CD4-positive, alpha-beta T cell treated with Interleukin-6 for 4 hours (primary cell): Measurements from ENCODE around the gene ASTN2.
"Not testable (repeated sequence)": the region's sequence is repeated elsewhere in the genome, so short reads cannot be mapped to it uniquely, and the experiment has no call there.

Source experiments
- DNase-seq: peaks from one replicate; pipeline ENCODE4 v3.0.0-alpha.2; 2020; ENCODE audit warnings: mixed read lengths

Gene ASTN2

DNA sequence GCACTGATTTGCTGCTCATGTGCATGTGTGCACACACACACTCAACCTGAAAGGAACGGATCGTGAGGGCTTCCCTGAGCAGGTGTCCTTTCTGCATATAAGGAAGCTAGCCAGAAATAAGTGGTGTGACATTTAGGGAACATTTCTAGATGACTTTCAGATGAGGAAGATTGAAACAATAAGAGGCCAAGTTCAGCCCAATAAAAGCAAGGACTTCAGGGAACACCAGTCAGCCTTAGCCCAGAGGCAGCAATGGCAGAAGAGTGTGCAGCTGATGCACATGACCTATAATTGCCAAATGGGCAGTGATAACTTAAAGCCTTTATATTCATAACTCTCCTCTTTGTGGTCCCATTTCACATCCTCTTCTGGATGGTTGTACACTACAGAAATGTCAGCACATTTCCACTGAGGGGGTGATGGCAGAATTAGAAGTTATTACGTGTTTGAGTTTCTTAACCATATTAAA, 472.2 kb downstream of the ASTN2 start:
- DNase-seq: no peak

DNA sequence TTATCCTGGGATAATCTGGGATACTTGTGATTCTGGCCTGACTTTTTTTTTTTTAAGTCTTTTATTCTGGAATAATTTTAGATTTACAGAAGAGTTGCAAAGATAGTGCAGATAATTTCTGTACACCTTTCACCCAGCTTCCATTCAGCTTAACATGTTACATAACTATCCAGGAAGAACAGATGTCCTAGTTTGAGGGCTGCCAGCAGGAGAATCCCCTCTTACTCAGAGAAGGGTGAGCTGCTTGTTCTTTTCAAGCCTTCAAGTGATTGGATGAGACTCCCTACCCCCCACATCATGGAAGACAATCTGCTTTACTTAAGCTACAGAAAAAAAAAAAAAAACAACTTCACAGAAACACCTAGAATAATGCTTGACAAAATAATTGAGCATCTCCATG, 473.6 kb downstream of the ASTN2 start:
- no peak for DNase-seq

DNA sequence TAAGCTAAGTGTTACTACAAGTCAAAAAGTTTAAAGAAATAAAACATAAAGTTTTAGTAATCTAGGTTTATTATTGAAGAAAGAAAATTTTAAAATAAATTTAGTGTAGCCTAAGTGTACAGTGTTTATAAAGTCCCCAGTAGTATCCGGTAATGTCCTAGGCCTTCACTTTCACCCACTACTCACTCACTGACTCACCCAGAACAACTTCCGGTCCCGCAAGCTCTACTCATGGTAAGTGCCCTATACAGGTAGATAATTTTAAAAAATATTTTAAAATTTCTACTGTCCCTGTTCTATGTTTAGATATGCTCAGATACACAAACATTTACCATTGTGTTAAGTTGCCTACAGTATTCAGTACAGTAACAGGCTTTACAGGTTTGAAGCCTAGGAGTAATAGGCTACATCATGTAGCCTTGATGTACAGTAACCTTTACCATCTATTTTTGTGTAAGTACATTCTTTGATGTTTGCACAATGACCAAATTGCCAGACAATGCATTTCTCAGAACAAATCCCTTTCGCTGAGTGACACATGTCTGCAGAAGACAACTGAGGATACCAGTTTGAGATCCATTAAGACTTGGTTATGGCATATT, 474.1 kb downstream of the ASTN2 start:
- no peak for DNase-seq

DNA sequence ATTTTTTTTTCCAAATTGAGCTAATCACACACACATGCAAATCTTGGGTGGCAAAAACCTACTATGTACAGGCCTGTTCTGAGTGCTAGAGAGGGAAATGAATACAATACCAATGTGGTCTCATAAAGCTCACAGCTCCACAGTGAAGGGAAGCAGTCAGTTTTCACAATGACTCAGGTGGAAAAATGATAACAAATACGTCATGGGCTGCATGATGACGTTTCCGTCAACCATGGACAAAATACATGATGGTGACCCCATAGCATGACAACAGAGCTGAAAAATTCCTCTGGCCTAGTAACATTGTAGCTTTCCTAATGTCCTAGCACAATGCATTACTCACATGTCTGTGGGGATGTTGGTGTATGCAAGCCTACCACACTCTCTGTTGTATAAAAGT, 475.2 kb downstream of the ASTN2 start:
- DNase-seq: no peak

DNA sequence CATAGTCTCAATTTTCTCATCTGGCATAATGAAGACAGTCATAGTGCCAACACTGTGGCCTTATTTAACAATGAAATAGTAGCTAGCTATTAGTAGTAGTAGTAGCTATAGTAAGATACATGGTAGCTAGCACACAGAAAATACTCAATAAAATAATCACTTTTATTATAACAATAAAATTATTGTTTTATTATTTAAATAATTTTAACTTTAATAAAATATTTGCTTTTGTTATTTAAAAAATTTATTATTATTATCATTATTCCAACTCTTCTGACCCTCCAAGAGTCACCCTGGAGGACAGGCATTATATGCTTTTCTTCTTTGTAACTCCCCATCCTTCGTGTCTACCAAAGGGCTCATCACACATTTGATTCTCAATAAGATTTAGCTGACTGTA, 475.7 kb downstream of the ASTN2 start:
- no peak for DNase-seq

DNA sequence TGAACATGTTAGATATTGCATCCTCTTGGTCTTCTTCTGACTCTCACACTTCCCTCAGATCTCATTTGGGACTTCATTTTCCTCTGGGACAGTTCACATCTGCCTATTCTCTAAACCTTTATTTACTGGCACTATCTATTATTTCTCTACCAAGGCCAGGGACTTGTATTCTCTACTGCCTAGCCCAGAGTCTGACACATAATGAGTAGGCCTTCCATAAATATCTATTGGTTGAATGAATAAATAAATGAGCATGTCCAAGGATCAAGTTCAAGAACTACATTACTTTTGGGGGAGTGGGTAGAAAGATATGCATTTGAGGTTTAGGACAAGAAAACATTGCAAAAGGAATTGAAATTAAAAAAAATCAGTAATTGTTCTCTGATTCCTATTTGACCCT, 477.5 kb downstream of the ASTN2 start:
- no peak for DNase-seq

DNA sequence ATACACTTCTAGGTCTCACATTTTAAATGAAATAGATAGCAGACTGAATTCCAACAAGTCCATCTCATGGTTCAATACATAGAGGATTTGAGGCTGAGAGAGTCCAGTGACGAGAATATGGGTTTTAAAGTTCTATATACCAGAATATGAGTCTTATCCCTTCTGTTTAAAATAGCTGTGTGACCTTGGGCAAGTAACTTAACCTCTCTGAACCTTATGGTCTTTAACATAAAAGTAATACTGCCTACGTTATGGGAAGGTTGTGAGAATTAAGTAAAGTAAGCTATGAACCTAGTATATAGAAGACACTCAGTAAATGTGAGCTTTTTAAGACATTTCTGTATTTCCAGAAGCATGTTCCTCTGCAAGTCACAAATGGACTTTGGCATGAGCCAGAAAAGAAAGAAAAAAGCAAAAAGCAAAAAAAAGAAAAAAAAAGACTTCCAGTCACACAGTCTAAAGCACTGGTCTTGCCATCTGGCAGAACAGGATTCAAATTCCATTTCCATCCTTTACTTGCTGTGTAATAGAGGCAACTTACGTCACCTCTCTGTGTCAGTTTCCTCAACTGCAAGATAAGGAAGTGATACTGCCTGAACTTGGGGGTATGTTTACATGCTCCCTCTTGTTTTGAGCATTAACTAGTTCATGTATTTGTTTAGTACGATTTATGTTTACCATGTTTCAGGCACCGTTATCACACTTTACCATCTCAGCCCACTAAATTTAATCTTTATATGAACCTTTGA, 479.5 kb downstream of the ASTN2 start:
- no peak for DNase-seq

DNA sequence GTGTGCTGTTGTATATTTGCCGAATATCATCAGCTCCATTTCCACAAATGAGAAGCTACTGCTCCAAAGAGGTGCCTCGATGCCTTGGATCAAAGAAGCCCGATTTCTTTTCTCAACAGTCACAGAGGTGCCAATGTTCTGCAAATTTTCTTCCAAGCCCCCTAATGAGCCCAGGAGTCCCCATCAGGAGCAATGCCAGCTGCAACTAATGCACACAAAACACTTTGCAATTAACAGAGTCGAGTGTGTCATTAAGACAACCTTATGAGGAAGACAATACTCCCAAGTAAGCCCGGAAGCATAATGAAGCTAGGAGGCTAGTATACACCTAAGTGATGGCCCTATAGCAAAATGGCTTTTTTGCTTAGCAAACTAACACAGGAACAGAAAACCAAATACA, 480.7 kb downstream of the ASTN2 start:
- DNase-seq: no peak

DNA sequence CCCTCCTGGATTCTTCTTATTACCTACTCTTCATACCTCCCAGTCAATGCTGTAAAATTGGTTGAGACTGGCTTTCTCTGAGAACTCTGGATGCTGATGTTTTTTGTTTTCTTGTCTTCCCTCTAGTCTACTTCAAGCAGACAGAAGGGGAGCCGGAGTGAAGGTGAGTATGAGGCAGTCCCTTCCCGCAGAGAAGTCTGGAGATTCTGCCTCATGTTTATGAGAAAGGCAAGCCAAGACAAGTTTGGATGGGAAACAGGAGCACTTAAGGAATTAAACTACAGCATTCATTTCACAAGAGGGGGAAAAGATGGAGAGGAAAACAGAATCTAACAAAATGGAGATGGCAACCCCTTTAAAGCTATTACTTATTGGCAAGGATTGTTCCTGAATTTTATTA, 481.6 kb downstream of the ASTN2 start:
- DNase-seq: no peak

DNA sequence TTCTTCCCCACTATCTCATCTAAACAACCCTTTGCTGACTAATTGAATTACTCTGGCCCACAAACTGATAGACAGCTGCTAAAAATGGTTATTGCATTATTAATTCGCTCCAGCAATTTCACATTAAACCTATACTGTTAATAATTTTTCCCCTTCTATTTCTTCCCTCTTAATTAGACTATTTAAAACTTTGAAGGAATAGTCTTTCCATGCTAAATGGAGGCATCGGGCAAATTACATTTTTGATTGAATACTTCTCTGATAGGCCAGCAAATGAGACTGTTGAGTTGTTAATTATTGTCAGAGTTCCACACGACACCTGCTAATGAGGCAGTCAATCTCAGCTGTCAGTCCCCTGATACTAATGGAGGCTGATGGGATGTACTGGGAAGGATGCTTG, 485.2 kb downstream of the ASTN2 start:
- no peak for DNase-seq

DNA sequence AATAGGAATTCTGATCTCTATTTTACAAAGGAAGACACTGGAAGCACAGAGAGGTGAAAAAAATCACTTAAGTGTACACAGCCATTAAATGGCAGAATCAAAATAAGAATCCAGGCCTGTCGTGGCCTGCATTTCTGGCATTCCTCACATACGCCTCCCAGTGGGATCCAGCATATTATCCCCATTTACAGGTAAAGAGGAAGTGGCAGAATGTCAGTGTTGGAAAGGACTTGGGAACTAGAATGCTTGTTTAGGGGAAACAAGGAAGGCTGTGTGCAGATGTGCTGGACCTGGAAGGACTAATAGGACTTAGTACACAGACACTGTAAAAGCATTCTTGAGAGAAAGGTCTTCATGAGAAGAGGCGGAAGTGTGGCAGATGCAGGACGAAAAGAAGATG, 486.0 kb downstream of the ASTN2 start:
- DNase-seq: no peak

DNA sequence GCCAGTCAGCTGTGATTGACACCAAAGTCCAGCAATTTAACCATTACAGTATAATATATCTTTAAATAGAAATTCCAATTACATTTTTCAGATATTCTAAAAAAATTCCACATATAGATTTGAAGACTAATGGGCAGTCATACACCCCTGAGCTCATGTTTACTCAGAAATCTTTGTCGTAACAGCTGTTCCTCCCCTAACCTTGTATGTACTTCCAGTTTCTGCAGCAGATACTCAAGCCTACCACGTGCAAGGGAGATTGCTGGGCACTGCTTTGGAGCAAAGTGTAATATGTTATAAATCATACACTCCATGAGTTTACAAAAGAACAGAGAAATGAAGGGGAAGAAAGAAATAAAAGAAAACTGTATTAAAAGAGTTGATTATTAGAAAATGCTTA, 486.6 kb downstream of the ASTN2 start:
- no peak for DNase-seq

DNA sequence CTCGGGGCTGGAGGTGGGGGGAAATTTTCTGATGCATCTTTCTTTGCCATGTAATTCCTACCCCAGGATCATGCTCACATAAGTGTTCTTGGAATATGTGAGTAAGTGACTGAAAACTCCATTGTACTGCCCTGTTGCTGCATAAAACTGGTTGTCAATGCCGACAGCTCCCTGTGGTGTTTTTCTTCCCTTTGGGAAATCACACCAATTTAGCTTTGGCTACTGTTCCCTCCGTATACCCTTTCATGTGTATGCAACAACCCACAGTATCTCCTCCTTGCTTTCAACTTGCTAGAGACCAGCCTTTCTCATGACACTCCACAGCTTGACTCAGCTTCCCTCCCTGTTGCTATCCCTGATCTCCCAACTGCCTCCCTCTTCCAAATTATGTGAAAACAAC, 487.1 kb downstream of the ASTN2 start:
- DNase-seq: no peak

DNA sequence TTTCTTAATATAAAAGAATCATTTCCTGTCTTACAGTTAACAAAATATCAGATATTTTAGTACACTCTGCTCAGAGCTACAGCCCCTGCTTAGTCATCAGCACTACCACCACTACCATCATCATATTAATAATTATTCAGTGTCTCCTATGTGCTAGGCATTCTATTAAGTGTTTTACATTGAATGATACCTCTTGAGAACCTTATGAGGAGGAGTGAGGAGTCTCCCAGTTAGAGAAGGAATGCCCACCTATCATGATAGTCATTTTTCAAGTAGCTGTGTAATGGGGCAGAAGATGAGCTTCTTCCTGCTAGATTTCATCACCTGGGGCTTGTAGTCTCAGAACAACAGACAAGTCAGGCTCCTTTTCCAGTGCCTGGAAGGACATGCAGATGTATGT, 489.7 kb downstream of the ASTN2 start:
- no peak for DNase-seq

DNA sequence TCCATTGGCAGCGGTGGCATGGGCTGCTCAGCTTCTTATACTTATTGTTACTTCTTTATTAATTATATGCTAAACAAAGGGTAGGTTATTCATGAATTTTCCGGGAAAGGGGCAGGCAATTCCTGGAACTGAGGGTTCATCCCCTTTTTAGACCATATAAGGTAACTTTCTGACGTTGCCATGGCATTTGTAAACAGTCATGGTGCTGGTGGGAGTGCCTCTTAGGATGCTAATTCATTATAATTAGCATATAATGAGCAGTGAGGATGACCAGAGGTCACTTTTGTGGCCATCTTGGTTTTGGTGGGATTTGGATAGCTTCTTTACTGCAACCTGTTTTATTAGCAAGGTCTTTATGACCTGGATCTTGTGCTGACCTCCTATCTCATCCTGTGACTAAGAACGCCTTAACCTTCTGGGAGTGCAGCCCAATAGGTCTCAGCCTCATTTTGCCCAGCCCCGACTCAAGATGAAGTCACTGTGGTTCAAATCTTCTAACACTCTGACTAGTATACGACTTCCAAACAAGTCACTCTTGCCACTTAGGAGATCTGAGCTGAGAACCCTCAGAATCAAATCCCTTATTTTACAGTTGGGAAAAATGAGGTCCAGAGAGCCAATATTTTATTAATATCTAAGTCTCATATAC, 490.3 kb downstream of the ASTN2 start:
- no peak for DNase-seq

DNA sequence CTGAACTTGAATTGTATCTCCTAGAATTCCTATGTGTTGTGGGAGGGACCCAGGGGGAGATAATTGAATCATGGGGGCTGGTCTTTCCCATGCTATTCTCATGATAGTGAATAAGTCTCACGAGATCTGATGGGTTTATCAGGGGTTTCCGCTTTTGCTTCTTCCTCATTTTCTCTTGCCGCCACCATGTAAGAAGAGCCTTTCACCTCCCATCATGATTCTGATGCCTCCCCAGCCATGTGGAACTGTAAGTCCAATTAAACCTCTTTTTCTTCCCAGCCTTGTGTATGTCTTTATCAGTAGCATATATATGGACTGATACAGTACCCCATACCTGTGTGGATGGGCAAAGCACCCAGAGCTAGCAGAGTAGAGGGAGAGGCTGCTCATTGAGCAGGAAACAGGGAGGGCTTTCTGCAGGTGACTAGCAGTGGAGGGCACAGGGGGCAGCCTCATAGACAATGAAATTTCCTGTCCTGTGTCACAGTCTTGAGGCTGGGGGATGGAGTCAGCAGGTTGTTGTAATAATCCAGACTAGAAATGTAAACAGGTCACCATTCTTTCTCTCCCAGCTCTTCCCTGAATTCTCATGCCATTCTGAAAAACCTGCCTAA, 496.9 kb downstream of the ASTN2 start:
- not testable (repeated sequence) for DNase-seq

DNA sequence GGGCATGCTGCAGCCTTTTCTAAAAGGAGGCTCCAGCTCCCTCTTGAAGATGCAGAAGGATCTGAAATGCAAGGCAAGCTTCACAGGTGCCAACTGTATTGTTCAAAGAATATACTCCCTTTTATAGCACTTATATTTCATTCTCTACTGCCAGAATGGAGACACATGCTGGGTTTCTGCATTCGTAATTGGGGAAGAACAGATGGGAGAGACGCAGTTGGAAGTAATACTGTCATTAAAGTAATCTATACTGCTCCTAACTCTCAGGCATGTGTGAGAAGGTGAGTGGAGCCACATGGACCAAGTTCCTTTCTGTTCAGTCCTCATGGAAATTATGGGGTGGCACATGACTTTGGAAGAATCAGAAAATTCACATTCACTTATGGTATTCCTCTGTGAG, 501.3 kb downstream of the ASTN2 start:
- no peak for DNase-seq

DNA sequence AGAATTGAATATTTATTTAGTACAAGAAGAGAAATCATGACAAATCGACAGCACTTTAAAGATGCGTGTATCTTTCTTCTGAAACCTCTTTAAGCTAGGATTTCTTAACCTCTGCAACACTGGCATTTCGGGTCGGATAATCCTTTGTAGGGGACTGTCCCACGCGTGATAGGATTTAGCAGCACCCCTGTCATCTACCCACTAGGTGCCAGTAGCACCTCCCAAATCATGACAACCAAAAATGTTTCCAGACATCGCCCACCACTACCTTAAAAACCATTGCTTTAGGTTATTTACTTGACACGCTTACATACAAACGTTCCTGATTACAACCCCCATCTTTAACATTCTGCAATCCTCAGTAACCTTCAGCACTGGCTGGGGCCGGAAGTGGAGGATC, 504.7 kb downstream of the ASTN2 start:
- no peak for DNase-seq

DNA sequence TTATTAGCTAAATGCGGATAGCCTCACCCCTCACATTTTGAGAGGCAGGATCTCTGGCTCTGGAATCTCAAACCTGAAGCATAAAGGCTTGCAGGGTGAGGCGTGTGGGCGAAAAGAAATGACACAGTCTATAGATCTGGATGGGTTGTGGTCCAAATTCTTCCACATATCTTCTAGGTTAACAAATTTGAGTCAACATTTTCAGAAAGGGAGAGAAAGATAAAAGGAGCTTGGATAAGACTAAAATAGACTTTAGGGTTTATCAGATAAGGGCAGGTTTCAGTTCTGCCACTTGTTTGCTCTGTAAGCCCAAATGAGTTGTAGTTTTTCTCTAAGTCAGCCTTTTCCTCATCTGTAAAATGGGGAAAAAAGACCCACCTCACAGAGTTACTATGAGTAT, 506.9 kb downstream of the ASTN2 start:
- DNase-seq: no peak

DNA sequence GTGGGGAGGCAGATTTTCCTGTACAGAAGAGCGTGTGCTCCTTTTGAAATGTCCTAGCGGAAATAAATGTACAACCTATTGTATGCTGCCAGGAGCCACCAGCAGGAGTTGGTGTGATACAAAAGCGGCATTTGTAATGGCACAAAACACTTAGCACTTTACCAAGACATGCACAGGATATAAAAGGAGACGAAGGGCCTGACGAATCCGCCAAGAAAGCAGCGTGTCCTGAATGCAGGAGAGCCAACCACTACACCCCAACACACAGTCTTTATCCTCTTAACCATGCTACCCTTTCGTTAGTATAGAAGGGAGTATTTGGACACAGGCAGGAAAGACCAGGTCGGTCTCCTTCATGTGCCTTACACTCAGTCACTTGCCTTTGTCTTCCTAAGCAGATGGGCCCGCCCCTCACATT, 509.7 kb downstream of the ASTN2 start:
- DNase-seq: no peak

DNA sequence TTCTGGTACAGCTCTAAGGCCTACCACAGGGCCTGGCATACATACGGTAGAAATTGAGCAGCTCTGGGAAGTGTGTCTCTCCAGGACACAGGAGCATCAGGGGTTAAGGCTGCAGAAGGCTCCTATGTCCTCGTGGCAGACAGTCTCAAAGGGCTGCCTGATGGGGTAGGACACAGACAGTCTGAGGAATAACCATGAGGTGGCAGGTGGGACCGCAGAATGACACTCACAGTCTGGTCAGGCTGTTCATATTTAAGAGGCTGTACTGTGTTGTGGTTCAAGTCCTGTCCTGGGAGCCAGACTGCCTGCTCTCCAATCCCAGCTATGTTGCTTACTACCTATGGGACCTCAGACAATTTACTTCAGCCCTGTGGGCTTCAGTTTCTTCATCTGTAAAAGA, 510.7 kb downstream of the ASTN2 start:
- no peak for DNase-seq

DNA sequence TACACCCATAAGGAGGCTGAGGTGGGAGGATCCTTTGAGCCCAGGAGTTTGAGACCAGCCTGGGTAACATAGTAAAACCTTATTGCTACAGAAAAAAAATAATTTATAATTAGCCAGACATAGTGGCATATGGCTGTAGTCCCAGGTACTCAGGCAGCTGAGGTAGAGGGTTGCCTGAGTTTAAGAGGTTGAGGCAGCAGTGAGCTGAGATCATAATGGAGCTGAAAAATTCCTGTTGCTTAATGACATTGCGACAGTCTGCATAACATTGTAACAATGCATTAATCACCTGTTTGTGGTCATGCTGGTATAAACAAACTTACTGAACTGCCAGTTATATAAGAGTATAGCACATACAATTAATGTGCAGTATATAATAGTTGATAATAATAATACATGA, 513.6 kb downstream of the ASTN2 start:
- DNase-seq: no peak

DNA sequence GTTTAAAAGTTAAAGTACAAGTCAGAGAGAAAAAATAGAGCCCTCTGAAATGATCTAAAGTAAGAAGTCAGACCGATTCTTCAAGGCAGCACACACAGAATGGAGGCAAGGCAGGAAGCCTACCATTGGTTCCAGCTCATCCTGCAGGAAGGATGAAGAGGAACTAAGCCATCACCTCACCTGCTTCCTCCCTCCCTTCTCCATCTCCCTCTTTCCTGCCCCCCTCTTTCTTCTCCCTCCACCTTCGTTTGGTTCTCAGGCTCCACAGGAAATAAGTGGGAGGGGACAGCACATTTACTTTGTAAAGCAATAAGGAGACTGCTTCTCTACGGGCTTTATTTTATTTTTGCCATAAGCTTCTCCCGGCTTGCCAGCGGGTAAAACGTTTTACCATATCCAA, 514.3 kb downstream of the ASTN2 start:
- DNase-seq: no peak

DNA sequence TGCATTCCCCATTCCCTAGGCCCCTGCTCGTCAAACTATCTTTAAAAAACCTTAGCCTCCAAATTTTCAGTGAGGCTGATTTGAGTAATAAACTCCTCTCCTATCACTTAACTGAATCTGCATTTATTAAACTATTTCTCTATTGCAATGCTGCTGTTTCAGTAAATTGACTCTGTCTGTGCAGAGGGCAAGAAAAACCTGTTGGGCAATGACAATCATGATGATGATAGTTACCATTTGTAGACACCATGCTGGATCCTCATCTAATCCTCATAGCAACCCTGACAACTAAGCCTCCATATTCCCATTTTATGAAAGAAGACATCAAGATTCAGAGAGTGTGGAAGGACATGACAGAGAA, 514.9 kb downstream of the ASTN2 start:
- no peak for DNase-seq
